SK-N-SH treated with all-trans-retinoic acid at 6 μM for 48 hours (cell line): ENCODE results near the gene NF1.
"Not testable (repeated sequence)": the region's sequence is repeated elsewhere in the genome, so short reads cannot be mapped to it uniquely, and the experiment has no call there.

Source experiments
- ATAC-seq: fragments of 200-7000 bp; cut with Tn5 transposase; 3 replicates; pipeline ENCODE4 v1.9.1; 2020; ENCODE audit warnings: mild to moderate bottlenecking, moderate library complexity
- ARNTL ChIP-seq: fragments of 450-650 bp; formaldehyde crosslinking; IDR thresholded peaks from 2 replicates; pipeline ENCODE4 v1.5.0; 2020; ENCODE audit warnings: low read depth, mild to moderate bottlenecking, moderate library complexity, borderline replicate concordance
- CSDC2 ChIP-seq: fragments of 250-450 bp; sonication (Bioruptor Pico); IDR thresholded peaks from 2 replicates; pipeline ENCODE4 v1.5.0; 2020; ENCODE audit warnings: mild to moderate bottlenecking, moderate library complexity
- CSRNP3 ChIP-seq: fragments of 250-450 bp; sonication (Bioruptor Pico); IDR thresholded peaks from 2 replicates; pipeline ENCODE4 v1.5.1; 2021; ENCODE audit warnings: mild to moderate bottlenecking, moderate library complexity
- ESRRG ChIP-seq: fragments of 250-450 bp; sonication (Bioruptor Pico); IDR thresholded peaks from 2 replicates; pipeline ENCODE4 v1.6.1; 2021; ENCODE audit warnings: mild to moderate bottlenecking
- GLIS3 ChIP-seq: fragments of 250-450 bp; sonication (Bioruptor Pico); IDR thresholded peaks from 2 replicates; pipeline ENCODE4 v1.5.0; 2020; ENCODE audit warnings: mild to moderate bottlenecking, moderate library complexity
- ISL1 ChIP-seq: fragments of 250-450 bp; sonication (Bioruptor Pico); IDR thresholded peaks from 2 replicates; pipeline ENCODE4 v2.1.2; 2022; ENCODE audit warnings: mild to moderate bottlenecking, moderate library complexity
- OSR1 ChIP-seq: fragments of 250-450 bp; sonication (Bioruptor Pico); IDR thresholded peaks from 2 replicates; pipeline ENCODE4 v1.8.0; 2022; ENCODE audit warnings: moderate library complexity, mild to moderate bottlenecking, inconsistent platforms
- PATZ1 ChIP-seq: fragments of 250-450 bp; sonication (Bioruptor Pico); IDR thresholded peaks from 2 replicates; pipeline ENCODE4 v1.8.0; 2020; ENCODE audit warnings: mild to moderate bottlenecking, moderate library complexity, borderline replicate concordance
- PPARA ChIP-seq: fragments of 250-450 bp; sonication (Bioruptor Pico); IDR thresholded peaks from 2 replicates; pipeline ENCODE4 v1.5.0; 2020; ENCODE audit warnings: mild to moderate bottlenecking, borderline replicate concordance
- RARB ChIP-seq: fragments of 250-450 bp; sonication (Bioruptor Pico); IDR thresholded peaks from 2 replicates; pipeline ENCODE4 v1.8.0; 2021; ENCODE audit warnings: mild to moderate bottlenecking, moderate library complexity
- SNAI2 ChIP-seq: fragments of 250-450 bp; sonication (Bioruptor Pico); IDR thresholded peaks from 2 replicates; pipeline ENCODE4 v1.5.0; 2020; ENCODE audit warnings: mild to moderate bottlenecking, moderate library complexity
- TCF4 ChIP-seq: fragments of 250-450 bp; sonication (Bioruptor Pico); IDR thresholded peaks from 2 replicates; pipeline ENCODE4 v1.8.0; 2021; ENCODE audit warnings: mild to moderate bottlenecking, moderate library complexity, borderline replicate concordance
- TOX ChIP-seq: fragments of 250-450 bp; sonication (Bioruptor Pico); IDR thresholded peaks from 2 replicates; pipeline ENCODE4 v1.8.0; 2021; ENCODE audit warnings: mild to moderate bottlenecking, moderate library complexity, borderline replicate concordance
- ZC3H10 ChIP-seq: fragments of 250-450 bp; sonication (Bioruptor Pico); IDR thresholded peaks from 2 replicates; pipeline ENCODE4 v1.5.1; 2021; ENCODE audit warnings: mild to moderate bottlenecking, moderate library complexity
- ZFP3 ChIP-seq: fragments of 250-450 bp; sonication (Bioruptor Pico); IDR thresholded peaks from 2 replicates; pipeline ENCODE4 v1.5.0; 2020; ENCODE audit warnings: mild to moderate bottlenecking, moderate library complexity
- ZFP30 ChIP-seq: fragments of 450-650 bp; formaldehyde crosslinking; IDR thresholded peaks from 2 replicates; pipeline ENCODE4 v1.5.0; 2022; ENCODE audit warnings: mild to moderate bottlenecking, moderate library complexity
- ZNF565 ChIP-seq: fragments of 450-650 bp; formaldehyde crosslinking; conservative IDR thresholded peaks from 2 replicates; pipeline ENCODE4 v1.5.0; 2020; ENCODE audit warnings: low read depth, mild to moderate bottlenecking, moderate library complexity
- ZNF70 ChIP-seq: fragments of 450-650 bp; formaldehyde crosslinking; IDR thresholded peaks from 2 replicates; pipeline ENCODE4 v1.5.0; 2020; ENCODE audit warnings: mild to moderate bottlenecking, moderate library complexity
- ZNF8 ChIP-seq: fragments of 450-650 bp; formaldehyde crosslinking; IDR thresholded peaks from 2 replicates; pipeline ENCODE4 v1.5.0; 2020; ENCODE audit warnings: mild to moderate bottlenecking, moderate library complexity
- TF ChIP-seq, protein P1 (sequence below): fragments of 250-450 bp; sonication (Bioruptor Pico); IDR thresholded peaks from 2 replicates; pipeline ENCODE4 v1.5.1; 2020; ENCODE audit warnings: low read depth, mild to moderate bottlenecking, moderate library complexity

Gene NF1

GRCh38 chr17:31310886-31311285 lies 216.1 kb downstream of the NF1 start:
- TF ChIP-seq CSDC2 = no peak
- TF ChIP-seq ZNF70 (CRISPR knock-in tag) = no peak
- TF ChIP-seq PPARA (CRISPR knock-in tag) = no peak
- no peak for TF ChIP-seq PATZ1 (CRISPR knock-in tag)
- no peak for TF ChIP-seq SNAI2 (CRISPR knock-in tag)
- TF ChIP-seq GLIS3 (CRISPR knock-in tag) = no peak
- TF ChIP-seq ESRRG (CRISPR knock-in tag) = no peak
- no peak for TF ChIP-seq RARB (CRISPR knock-in tag)
- ATAC-seq = no peak

- no peak for ATAC-seq
- no peak for TF ChIP-seq GLIS3 (CRISPR knock-in tag)
- TF ChIP-seq CSRNP3 (CRISPR knock-in tag) = no peak
- no peak for TF ChIP-seq ZNF70 (CRISPR knock-in tag)
- no peak for TF ChIP-seq OSR1
- TF ChIP-seq ZC3H10 (CRISPR knock-in tag) = no peak
- no peak for TF ChIP-seq TOX (CRISPR knock-in tag)
- no peak for TF ChIP-seq TCF4
These were observed 216.7 kb downstream of the NF1 start for GRCh38 chr17:31311526-31311925.

DNA sequence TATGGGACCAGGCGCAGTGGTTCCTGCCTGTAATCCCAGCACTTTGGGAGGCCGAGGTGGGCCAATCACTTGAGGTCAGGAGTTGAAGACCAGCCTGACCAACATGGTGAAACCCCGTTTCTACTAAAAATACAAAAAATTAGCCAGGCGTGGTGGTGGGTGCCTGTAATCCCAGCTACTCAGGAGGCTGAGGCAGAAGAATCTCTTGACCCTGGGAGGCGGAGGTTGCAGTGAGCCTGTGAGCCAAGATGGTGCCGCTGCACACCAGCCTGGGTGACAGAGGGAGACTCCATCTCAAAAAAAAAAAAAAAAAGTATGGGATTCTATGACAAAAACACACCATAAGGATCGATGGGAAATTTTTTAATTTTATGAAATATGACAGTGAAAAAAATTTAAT lies 217.4 kb downstream of the NF1 start:
- ATAC-seq = not testable (repeated sequence)

- 0 out of 2 replicates have a peak, but pooled peaks have one; percentile 30 for TF ChIP-seq ZNF8
- TF ChIP-seq TCF4 = no peak
These were observed 219.4 kb downstream of the NF1 start, which contains the start of gene EVI2B for GRCh38 chr17:31313982-31314781. Gene EVI2B, minus strand, starts transcription at chr17:31314054. Its CDS starts 8,445 bp downstream, at chr17:31305609.

GRCh38 chr17:31314782-31315100 lies 220.0 kb downstream of the NF1 start:
- ATAC-seq = no peak

More at GRCh38 chr17:31313982-31314781, 219.4 kb downstream of the NF1 start, which contains the start of gene EVI2B:
- ATAC-seq = no peak

More at GRCh38 chr17:31314782-31315100, 220.0 kb downstream of the NF1 start:
- TF ChIP-seq ZNF8 (no peak), ISL1 (CRISPR knock-in tag) (no peak), RARB (CRISPR knock-in tag) (no peak), PATZ1 (CRISPR knock-in tag) (no peak), ARNTL (CRISPR knock-in tag) (no peak), ZNF565 (no peak), CSRNP3 (CRISPR knock-in tag) (no peak), PPARA (CRISPR knock-in tag) (no peak), TOX (CRISPR knock-in tag) (no peak), ZFP30 (CRISPR knock-in tag) (no peak), ZNF70 (CRISPR knock-in tag) (no peak), GLIS3 (CRISPR knock-in tag) (no peak), ZFP3 (CRISPR knock-in tag) (no peak)
- TF ChIP-seq, protein P1, sequence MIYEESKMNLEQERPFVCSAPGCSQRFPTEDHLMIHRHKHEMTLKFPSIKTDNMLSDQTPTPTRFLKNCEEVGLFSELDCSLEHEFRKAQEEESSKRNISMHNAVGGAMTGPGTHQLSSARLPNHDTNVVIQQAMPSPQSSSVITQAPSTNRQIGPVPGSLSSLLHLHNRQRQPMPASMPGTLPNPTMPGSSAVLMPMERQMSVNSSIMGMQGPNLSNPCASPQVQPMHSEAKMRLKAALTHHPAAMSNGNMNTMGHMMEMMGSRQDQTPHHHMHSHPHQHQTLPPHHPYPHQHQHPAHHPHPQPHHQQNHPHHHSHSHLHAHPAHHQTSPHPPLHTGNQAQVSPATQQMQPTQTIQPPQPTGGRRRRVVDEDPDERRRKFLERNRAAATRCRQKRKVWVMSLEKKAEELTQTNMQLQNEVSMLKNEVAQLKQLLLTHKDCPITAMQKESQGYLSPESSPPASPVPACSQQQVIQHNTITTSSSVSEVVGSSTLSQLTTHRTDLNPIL (CRISPR knock-in tag) = no peak
